Neural cell (in vitro differentiated cells): Measurements from ENCODE around the gene SMIM35.

Source experiments
- MXI1 ChIP-seq: fragments of 450-650 bp; conservative IDR thresholded peaks from 2 replicates; pipeline ENCODE4 v1.6.1; 2014; ENCODE audit warnings: antibody characterized with exemption, mild to moderate bottlenecking; ENCODE audit not compliant: poor library complexity, severe bottlenecking
- RAD21 ChIP-seq: fragments of 450-650 bp; conservative IDR thresholded peaks from 2 replicates; pipeline ENCODE4 v1.6.1; 2014; ENCODE audit warnings: antibody characterized with exemption, mild to moderate bottlenecking, moderate library complexity
- TF ChIP-seq, protein P1 (sequence below): fragments of 450-650 bp; IDR thresholded peaks from 2 replicates; pipeline ENCODE4 v1.5.1; 2014; ENCODE audit warnings: antibody characterized with exemption, mild to moderate bottlenecking, moderate library complexity; ENCODE audit not compliant: poor library complexity, severe bottlenecking

DNA sequence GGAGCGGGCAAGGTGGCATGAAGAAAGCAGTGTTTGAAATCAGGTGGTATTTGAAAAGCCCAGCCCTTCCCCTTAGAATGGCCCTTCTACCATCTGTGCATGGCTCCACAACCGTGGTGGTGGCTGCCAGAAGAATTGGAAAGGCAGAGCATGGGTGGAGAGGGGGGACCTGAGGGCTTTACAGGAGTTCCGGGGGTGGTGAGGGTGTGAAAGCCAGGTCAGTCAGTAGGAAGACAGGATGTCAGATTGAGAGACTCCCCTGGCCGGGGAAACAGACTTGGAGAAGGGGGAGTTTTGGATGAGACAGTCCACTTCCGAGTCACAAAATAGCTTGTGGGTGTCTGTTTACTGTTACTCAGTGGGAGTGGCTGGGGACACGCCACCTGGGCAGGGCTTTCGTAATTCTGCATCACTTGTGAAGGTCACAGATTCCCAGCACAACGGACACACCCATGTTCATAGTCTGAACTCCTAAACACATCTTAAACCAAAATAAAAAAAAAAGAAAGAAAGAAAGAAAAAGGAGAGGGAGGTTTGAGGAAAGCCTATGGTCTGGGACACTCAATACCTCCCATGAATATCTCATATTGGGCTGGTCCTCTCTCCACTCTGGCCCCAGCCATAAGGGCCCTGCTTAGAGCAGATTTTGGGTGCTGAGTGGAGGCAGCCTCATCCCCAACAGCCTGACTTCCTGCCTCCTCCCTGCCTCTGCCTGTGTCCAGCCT lies 24.4 kb upstream of the SMIM35 start:
- TF ChIP-seq RAD21 (no peak), MXI1 (no peak)
- TF ChIP-seq, protein P1, sequence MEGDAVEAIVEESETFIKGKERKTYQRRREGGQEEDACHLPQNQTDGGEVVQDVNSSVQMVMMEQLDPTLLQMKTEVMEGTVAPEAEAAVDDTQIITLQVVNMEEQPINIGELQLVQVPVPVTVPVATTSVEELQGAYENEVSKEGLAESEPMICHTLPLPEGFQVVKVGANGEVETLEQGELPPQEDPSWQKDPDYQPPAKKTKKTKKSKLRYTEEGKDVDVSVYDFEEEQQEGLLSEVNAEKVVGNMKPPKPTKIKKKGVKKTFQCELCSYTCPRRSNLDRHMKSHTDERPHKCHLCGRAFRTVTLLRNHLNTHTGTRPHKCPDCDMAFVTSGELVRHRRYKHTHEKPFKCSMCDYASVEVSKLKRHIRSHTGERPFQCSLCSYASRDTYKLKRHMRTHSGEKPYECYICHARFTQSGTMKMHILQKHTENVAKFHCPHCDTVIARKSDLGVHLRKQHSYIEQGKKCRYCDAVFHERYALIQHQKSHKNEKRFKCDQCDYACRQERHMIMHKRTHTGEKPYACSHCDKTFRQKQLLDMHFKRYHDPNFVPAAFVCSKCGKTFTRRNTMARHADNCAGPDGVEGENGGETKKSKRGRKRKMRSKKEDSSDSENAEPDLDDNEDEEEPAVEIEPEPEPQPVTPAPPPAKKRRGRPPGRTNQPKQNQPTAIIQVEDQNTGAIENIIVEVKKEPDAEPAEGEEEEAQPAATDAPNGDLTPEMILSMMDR: no peak
